ENCODE results near the gene PSAPL1.

The PSAPL1 gene

DNA sequence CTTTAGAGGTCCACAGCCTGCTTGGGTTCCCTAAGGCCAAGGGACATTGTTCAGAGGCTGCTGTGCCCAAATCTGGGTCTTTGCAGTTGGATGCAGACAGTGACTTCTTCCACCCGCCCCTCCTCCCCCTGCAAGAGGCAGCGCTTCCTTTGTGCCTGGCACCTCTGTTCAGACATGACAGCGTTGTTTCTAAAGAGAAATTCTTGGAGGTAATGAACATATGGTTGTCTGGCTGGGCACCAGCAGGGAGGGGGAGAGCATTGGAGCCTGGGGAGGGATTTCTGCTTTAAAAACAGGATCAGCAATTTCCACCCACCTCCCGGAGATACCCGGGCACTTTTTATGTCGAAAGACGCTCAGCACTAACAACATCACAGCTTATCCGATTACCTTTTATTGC is 51.5 kb downstream of the PSAPL1 start:
- TF ChIP-seq, protein P1, sequence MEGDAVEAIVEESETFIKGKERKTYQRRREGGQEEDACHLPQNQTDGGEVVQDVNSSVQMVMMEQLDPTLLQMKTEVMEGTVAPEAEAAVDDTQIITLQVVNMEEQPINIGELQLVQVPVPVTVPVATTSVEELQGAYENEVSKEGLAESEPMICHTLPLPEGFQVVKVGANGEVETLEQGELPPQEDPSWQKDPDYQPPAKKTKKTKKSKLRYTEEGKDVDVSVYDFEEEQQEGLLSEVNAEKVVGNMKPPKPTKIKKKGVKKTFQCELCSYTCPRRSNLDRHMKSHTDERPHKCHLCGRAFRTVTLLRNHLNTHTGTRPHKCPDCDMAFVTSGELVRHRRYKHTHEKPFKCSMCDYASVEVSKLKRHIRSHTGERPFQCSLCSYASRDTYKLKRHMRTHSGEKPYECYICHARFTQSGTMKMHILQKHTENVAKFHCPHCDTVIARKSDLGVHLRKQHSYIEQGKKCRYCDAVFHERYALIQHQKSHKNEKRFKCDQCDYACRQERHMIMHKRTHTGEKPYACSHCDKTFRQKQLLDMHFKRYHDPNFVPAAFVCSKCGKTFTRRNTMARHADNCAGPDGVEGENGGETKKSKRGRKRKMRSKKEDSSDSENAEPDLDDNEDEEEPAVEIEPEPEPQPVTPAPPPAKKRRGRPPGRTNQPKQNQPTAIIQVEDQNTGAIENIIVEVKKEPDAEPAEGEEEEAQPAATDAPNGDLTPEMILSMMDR (IDR thresholded peaks at IDR 0.05; ENCODE audit: control extremely low read depth, extremely low read depth, low read depth, missing control alignments), result no peak
- ChIA-PET CTCF (no interaction called here), POLR2A (no interaction called here)
- DNase-seq (ENCODE audit: extremely low spot score), result no peak

DNA sequence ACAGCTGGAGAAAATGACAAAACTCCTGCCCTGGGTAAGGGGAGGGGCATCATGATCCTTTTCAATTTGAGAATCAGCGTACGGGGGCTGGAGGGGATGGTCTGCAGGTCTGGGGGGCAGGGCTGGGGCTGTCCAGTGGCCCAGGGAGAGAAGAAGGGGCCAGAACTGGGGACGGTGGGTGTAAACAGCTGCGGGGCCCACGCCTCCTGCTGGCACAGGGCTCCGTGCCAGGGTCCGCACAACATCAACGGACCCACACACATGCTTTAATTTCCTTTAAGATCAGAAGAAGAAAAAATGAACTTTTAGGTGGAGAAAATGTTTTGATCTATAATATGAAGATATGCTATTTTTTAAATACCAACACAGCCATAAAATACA is 52.1 kb downstream of the PSAPL1 start:
- TF ChIP-seq, protein P1 (IDR thresholded peaks at IDR 0.05; ENCODE audit: control extremely low read depth, extremely low read depth, low read depth, missing control alignments), result no peak
- ChIA-PET CTCF (no interaction called here), POLR2A (no interaction called here)
- no peak for DNase-seq (ENCODE audit: extremely low spot score)

DNA sequence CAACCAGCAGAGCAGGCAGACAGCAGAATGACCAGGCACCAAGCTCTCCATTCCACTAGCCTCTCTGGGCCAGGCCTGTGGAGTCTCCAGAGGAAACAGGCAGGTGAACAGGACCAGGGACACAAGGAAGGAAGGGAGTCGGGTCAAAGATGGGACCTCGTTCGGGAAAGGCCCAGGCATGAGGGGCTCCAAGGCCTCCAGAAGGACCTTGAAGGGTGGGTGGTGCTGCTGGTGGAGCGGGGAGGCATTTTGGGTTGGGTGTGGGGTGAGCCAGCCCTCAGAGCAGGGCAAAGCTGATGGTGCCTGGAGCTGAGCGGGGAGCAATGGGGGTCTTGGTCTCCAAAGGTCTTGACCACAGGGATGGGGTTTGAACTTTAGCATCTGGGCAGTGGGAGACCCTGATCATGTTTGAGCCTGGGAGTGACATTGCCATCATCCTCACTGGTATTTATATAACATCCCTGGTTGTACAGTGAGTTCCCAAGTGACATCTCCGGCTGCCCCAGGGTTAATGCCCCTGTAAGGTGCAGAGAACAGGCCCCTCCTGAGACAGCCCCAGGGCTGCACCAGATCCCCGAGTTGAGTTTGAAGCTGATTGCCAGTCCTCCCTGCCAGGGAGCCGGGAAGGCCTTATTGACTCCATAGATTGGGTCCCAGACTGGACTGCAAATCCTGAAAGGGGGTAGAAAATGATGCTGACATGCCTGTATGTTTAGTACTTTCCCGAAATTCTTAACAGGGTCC is 52.7 kb downstream of the PSAPL1 start:
- POLR2A ChIA-PET, result no interaction called here
- DNase-seq (ENCODE audit: extremely low spot score), result no peak
- CTCF ChIA-PET, result no interaction called here
- TF ChIP-seq, protein P1 (IDR thresholded peaks at IDR 0.05; ENCODE audit: control extremely low read depth, extremely low read depth, low read depth, missing control alignments), result no peak

DNA sequence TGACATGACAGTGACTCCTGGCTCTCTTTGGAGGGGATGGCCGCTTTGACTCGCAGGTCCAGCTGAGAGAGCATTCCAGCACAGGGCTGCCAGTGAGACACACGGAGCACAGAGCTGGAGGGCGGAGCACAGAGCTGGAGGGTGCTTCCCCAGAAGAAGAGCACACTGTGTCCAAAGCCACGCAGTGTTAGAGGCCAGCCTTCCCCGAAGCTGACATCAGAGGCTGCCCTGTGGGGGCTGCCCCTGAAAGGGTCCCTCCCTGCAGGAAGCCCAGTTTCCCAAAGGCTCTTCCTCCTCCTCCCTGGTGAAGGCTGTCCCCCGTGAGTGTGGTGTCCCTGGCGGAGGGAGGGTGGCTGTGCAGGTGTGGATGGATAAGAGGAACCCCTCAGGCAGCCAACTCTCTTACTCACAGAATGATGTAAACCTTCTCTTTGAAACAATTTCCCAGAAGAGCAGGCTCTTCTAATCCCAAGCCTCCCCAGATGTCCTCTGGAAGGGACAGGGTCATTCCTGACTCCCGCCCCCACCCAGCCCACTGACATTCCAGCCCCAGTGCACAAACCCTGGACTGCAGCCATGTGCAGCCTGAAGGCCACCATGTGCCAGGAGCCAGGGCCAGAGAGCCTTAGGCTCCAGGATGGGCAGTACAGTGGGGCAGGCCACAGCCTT is 53.4 kb downstream of the PSAPL1 start:
- CTCF ChIA-PET, result no interaction called here
- DNase-seq (ENCODE audit: extremely low spot score), result no peak
- TF ChIP-seq, protein P1 (IDR thresholded peaks at IDR 0.05; ENCODE audit: control extremely low read depth, extremely low read depth, low read depth, missing control alignments), result no peak
- POLR2A ChIA-PET, result no interaction called here

Data from GM10248 (cell line).